ENCODE results near the gene SEM1.

GRCh38 chr7:96699219-96699871 is 10.3 kb downstream of the SEM1 start:
- no peak for TF ChIP-seq POLR2AphosphoS5 (IDR thresholded peaks at IDR 0.05; ENCODE audit: low read depth, low read length)
- TF ChIP-seq POLR2A (IDR thresholded peaks at IDR 0.05; ENCODE audit: low read depth, low read length) = no peak
- no peak for TF ChIP-seq TAF1 (IDR thresholded peaks at IDR 0.05; ENCODE audit: borderline replicate concordance, low read depth, low read length)

Data from GM12892 (cell line).